Stimulated activated CD4-positive, alpha-beta T cell treated with anti-CD3 and anti-CD28 coated beads, Interleukin-15, amount 100 ng/mL, for 1 hour (primary cell): ENCODE data around the gene UBE3B.

Source experiments
- DNase-seq, 2 donors: peaks; one replicate each; pipeline ENCODE4 v3.0.0-alpha.2; 2020; ENCODE audit warnings: low read depth in 1 of 2, low spot score in 1 of 2

Gene UBE3B

DNA sequence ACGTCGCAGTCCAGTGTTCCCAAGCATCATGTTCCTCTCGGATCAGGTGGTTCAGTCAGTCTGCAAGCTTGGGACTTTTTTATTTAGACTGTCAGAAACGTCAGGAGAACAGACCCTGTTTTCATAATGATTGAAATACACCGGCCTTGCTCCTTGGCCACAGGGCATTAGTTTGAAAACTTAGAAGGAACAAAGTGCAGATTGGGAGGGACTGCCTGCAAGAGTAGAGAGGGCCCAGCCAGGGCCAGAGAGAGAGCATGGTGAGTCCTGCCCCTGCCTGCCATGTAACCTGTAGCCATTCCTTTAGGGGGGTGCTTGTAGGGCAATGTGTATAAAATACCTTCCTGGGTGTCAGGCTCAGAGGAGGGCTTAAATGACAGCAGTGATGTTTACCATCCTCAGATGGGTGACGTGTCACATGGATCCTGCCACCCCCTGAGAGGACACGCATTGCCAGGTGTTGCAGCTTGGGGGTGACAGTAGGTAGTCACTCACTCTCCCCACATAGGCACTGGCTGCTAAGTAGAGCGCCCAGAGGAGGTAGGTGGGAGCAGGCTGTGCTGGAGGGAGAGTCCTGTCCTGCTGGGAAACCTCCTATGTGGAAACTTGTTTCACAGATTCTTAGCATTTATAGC, 50.2 kb downstream of the UBE3B start:
- no peak for DNase-seq

DNA sequence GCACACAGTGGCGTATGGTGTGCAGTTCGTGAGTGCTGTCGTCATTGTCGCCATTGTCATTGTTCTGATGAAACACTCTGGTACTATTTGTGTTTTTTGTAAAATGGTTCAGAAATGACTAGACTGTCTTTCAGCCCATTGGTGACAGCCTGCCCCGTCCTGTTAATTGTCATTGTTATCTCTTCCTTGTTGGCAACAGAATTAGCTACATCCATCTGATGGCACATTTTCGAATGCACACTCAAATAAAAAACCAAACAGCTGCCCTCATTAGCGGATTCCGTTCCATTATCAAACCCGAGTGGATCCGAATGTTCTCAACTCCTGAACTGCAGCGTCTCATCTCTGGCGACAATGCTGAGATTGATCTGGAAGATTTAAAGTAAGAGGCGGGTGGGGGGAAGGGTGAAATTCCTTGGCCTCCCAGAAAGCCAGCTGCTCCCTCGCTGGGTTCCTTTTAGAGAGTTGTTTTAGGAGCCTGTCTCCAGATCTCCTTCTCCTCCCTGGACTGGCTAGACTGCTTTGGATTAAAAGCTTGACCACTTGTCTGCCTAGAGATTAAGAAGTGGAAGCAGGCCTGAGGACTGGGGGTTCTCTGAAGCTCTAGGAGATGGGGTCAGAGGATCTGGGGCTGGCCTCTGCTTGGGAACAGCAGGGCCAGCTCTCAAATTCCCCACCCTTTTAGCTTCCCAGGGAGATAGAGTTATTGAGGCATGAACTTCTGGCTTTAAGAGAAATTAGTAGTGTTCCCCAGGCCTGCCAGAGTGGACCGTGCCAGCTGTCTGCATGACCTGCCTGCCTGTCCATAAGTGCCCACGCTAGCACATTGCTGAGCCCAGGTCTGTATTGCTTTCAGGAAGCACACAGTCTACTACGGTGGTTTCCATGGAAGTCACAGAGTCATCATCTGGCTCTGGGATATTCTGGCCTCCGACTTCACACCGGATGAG, 52.5 kb downstream of the UBE3B start:
- no peak for DNase-seq

DNA sequence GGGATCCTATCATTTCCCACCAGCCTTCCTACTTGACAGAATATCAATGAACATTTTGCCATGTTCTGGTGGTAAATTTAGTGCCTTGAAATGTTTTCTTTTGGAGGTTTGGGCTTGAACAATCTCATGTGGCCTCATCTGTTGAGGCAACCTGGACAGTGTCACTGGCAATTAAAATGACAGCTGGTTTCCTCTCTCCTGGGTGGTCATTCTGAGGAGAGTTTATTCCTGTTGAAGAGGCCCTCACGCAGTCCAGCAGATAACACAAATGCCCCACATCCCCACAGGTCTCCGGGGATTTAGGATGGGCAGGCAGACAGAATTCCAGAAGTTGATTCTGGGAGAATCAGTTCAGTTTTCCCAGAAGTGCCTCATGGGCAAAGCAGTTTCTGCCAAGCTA, 54.0 kb downstream of the UBE3B start:
- DNase-seq, result no peak

DNA sequence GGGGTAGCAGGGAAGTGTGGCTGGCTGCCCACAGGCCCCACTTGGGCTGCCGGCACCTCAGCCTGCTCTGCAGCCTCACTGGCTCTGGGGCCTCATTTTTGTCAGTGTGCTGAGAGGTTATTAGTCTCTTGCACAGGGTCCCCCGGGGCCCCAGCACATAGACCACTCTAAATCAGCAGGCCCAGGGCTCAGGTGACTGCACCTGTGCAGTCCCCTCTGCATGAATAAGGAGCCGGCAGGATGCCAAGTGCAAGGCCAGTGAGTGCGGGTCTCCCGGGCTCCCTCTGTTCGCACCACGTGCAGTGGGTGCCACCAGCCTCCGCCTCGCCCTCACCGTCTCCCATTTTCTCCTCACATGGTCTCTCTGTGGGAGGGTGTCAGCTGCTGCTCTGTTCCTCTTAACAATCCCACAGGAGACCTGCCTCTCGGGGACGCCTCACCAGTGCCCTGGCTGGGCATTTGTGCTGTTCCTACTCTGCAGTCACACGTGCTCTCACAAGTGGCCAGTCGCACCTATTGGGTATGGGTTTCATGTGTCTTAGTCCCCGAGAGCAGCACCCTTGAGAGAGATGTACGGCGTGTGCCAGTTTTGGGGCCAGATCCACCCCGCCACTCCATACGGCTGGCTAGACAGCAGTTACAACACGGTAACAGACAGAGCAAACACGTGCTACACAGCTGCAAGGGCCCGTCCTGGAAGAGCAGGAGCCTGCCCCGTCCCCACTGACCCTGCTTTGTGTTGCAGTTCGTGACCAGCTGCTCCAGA, 55.5 kb downstream of the UBE3B start:
- no peak for DNase-seq

DNA sequence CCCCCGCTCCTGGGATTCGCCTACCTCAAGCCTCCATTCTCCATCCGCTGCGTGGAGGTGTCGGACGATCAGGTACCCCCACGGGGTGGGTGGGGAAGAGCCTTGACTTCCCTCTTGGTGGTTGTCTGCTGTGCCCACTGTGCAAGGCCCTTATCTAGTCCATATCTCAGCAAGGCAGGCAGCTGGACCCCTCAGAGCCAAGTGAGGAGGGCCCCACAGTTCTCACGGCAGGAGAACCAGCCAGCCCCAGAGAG, 56.0 kb downstream of the UBE3B start:
- DNase-seq, result no peak

DNA sequence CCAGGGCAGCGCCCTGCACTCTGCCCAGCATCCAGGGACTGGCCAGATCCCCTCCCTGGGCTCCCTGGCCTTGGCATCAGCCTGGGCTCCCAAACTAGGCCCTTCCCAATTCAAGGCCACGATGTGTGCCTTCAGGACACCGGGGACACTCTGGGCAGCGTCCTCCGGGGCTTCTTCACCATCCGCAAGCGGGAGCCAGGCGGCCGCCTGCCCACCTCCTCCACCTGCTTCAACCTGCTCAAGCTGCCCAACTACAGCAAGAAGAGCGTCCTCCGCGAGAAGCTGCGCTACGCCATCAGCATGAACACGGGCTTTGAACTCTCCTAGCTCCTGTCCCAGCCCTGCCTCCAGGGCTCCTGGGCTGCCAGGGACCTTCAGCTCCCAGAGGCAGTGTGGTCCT, 57.0 kb downstream of the UBE3B start:
- DNase-seq, result no peak

DNA sequence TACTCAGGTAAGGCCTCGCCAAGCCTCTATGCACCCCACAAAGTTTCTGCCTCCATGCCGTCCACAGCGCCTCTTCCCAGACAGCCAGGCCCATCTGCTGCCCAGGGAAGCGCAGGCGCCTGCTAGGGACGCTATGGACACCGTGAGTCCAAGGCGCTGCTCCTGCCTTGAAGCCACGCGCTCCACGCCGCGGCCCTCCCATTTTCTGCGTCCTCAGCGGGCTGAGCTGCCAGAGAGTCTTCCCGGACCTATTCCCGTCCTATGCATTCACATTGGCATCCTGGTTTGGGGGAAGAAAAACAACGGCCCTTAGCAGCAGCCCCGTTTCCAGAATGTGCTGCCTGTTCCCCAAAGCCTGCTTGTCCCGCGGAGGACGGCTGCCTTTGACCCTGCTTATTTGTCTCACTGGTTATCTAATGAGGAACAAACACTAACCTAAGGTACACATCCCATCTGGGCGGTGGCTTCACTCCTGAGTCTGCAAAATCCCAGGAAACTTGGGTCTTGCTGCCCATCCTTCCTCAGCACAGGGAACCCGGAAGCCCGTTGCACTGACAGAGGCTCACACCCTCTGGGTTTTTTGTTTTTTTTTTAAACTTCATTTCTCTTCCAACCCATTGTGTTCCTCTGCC, 57.9 kb downstream of the UBE3B start:
- no peak for DNase-seq

DNA sequence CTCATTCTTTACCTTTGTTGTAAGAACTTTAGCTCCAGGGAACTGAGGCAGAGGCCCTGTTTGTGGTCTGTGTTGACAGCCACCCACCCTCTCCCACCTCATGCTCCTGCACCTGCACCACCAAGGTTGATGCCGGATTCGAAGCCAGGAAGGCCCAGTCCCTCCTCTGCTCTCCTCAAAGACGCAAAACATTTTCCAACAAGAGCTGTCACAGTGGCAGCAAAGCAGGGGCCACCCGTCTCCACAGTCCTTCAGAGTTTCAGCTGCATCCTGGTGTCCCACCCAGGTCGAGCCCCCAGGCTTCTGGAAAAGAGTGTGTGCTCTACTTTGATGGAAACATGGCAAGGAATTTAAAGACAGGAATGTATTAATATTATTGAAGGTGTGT, 58.4 kb downstream of the UBE3B start:
- DNase-seq, result no peak

DNA sequence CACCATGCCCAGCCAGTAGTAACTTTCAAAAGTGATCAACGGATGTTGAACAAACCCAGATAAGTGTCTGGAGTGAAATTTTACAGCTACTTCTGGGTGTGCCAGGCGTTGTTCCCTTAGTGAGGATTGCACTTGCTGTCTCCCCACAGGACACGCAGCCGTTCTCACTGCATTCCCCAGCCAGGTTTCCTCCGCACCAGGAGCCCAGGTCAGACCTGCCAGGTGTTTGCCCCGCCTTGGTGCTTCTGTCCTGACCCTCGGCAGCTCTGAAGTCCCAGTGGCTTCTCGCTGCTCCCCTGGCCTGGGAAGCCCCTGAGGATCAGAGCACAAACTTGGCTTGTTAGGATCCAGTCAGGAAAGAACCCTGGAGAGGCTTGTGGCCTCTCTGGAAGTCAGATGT, 59.7 kb downstream of the UBE3B start:
- DNase-seq, result no peak

DNA sequence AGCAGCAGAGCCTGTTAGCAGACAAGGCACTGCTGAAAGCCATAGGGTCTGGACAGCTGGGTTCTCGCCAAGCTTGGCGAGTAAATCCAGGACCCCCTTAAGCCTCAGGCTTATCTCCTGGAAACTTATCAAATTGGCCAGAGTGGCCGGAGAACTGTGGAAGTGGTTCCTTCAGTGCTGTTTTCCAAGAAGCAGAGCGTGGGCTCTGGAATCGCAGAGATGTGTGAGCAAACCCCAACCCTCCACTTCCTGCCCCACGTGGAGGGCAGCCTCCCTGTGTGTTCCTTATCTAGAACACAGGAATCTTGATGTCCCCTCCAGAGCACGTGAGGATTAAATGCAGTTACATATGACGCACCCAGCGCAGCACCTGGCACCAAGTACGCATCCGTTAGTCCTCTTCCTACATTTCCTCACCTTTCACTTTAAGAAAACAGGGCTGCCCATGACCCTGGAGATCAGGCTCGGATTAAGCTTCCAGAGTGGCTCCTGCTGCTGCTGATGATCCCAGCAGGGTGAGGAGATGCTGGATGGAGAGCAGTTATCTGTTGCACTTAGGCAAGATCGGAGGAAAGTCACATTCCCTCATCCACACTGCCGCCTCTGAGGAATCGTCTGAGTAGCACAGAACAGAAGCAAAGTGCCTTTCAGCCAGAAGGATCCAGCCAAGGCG, 60.9 kb downstream of the UBE3B start:
- no peak for DNase-seq

DNA sequence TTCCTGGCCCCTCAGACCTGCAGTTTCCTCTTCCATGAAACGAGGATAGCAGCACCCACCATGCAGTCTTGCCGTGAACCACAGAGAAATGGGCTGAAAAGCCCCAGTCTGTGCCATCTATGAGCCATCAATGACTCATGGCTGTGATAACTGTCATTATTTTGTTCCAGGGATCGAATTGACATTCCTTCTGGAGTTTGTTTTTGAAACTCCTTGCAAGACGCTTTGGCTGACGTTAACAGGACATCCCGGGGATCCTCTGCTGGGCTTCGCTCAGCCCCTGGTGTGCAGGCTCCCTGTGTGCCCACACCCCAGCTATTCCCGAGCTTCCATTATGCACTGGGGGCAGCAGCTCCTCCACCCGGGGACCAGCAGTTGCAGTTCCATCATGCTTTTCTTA, 62.1 kb downstream of the UBE3B start:
- DNase-seq, result no peak

DNA sequence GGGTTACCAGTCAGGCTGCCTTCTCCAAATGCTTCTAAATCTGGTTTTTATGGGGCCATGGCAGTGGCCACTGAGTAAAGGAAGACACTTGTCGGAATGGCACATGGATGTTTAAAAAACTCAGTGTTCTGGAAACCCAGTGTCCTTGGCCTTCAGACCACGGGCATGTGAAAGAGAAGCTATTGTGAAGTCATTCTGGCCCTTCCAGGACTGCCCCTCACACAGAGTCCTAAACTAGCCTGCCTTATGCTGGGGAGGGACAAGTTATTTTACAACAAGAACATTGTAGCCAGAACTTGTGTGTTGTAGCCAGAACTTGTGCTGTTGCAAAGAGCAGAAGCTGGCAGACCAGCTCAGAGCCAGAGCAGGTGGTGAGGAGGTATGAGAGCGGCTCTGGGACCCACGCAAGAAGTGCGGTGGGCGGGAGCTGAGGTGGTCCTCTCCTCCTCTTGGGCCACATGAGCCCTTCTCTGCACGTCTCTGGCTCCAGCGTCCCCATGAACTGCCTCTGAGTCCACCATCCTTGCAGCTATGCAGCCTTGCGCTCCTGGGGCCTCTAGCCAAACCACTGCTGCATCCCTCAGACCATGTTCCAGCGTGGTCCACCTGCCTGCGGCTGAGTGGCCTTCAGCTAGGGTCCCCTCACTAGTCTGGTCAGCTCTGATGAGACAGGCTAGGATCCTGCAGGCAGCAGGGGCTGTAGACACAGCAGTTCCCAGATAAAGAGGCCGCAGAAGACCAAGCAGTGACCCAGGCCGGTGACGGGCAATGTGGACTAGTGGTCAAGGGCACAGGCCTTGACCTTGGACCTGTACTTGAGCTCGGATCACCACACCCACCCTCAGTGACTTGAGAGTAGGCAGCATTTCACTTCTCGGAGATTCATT, 63.3 kb downstream of the UBE3B start:
- DNase-seq, result no peak

DNA sequence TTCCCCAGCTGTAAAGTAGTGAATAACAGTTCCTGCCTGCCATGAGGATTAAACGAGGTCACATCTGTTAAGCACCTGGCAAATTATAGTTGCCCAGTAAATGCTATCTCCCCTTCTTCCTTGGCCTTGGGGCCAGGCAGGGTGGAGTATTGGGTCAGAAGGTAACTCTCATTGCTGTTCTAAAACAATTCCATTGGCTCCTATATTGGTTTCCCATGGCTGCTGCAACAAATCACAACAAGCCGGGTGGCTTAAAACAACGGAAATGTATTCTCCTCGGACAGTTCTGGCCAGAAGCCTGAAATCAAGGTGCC, 63.9 kb downstream of the UBE3B start:
- DNase-seq, result no peak

DNA sequence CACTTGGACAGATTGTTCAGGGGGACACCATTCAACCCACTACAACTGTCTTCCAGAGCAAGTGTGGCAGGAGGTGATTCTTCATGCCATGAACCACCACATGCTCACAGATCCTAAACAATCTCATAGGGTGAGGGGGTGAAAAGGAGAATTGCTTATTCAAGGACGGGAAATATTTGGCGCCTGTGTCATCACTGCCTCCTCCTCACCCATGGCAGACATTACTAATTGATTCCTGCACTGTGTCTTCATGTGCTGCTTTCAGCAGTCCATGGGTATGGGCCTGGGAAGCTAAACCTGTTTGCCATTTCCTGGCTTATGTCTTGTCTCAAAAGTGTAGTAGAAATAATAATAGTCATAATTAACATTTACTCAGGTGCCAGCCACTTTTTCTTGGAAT, 64.6 kb downstream of the UBE3B start:
- DNase-seq, result no peak

DNA sequence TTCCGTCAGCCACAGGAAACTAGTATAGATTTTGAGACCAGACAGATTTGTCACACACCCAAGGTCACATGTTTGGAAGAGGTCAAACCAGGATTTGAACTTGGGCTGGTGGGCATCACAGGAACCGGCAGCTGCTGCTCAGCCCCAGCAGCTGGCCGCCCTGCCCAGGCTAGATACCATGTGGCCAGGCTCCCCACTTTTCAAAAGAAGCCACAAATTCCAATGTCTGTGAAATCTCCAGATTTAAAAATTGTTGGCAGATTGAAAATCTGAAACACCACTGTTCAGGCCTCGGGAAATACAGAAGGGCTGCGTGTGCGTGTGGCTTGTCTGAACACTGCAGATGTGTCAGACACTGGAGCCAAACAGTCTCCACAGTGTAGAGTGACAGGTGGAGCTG, 65.4 kb downstream of the UBE3B start:
- no peak for DNase-seq

DNA sequence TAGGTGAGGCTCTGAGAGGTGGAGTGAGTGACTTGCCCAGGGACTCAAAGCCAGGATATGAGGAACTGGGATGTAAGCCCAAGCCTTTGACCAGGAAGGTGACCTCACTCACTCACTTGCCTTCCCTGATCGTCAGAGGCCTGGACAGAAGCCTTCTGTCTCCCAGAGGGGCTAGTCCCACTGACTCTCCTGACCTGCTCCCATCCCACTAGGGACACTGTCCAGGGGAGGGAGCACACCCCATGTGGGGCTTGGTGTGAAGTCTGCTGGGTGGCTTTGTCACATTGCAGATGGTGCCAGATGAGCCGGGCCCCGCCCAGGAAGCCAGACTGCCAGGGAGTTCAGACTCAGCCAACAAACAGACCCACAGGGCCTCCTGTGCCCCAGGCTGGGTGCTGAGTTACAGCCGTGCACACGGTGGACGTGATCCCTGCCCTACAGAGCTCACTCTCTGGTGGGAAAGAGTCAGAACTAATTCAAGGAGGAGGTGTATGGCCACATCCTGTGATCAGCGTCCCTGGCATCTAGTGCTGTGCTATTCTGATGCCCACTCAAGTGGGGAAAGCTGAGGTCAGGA, 67.6 kb downstream of the UBE3B start:
- no peak for DNase-seq

DNA sequence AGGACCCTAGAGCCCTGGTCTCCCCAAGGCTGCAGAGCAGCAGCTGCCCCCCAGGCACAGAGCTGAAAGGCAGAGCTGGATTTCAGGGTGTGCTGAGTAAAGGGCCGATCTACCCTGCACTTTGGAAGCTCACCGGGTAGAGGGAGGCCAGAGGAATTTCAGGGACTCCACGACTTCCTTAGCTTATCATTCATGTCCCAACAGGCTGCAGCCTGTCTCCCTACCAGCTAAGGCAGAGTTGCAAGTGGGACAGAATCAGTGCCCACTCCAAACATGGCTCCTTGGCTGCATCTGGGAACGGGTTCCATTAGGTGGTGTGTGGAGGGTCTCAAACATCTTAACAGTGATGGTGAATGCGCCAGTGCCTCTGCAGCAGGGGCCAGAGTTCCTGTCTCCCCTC, 68.4 kb downstream of the UBE3B start:
- no peak for DNase-seq

DNA sequence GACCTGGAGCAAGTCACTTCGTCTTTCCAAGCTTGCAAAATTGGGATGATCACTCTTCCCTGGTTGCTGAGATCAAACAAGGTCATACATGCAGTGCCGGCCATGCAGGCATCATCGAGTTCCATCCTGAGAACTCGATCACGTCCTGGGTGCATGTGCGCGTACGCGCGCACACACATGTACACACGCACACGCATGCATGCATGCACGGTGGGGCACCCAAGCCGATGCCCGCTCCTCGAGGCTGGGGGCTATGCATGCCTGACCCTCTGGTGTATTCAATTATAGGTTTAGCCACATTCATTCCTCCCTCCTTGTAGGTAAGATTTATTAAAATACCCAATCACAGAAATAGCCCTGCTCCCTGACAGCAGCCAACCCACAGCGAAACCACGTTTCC, 69.9 kb downstream of the UBE3B start:
- no peak for DNase-seq

DNA sequence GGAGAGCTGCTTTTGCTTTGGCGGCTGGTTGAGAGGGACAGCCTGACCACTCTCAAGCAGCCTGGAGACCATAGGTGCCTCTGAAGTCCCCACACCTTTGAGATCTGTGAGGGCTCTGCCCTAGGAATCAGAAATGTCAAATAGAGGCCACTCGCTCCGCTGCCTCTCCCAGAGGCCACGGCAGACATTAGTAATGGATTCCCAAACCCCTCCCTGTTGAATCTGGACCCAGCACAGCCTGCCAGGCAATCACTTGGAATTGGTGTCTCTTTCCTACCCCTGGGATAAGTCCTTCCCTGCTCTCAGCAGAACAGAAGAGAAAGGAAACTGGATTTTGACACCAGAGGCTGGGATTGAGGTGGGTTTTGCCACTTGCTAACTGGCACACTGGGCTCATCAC, 70.8 kb downstream of the UBE3B start:
- DNase-seq, result no peak

DNA sequence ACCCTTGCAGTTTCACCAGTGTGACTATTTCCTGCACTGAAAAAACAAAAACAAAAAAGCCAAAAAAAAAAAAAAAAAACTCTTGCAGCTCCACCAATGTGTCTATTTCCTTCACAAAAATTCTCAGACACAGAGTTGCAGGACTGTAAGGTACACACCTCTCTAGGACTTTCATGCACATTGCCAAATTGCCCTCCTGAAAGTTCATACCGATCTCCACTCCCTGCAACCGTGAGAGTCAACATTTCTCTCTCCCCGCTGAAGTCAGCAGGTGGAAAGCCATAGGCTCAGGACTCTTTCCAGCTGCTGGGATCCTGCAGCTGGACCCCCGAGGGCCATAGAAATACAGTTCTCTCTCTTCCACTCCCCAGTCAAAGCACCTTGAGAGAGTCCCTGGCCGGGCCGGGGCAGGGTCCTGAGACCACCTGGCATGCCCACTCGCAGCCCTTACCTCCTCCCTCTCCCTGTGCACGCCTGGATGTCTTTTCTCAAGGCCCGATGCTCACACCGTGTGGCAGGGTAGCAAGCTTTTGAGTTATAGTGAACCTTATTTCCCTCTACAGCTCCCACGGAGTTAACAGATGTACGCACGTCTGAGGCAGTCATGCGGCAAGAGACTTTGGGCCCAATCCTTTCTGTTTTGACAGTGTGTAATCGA, 72.3 kb downstream of the UBE3B start:
- DNase-seq, result no peak
